Measurements from ENCODE around the gene SH3BP4. TPM values are rescaled to one million over a fixed set of nuclear protein-coding genes. Genes with fewer than 3 reads are reported as not detected.

The SH3BP4 gene
- total and polyA plus RNA-seq, 2 of the 8 experiments (the other 6 are each of a cell fraction or from before 2014, with no cell fraction given) = 28.3 to 35.4 TPM

- no peak overlapping the region for H3K14ac ChIP-seq (ENCODE audit: insufficient read length)
- no peak overlapping the region for H2BK15ac ChIP-seq (ENCODE audit: low read length)
- WGBS, 2 experiments (ENCODE audit: extremely low coverage in 1 of 2, insufficient coverage in 1 of 2, insufficient read length in 1 of 2, insufficient replicate concordance in 2 of 2, low coverage in 1 of 2, low lambda C conversion rate in 2 of 2, missing lambda C conversion rate in 1 of 2) = 87% methylated on average over 25 of the region's 25 CpGs; no CpG with 5 or more reads in 1 of the 2 experiments
- H3K36me3 ChIP-seq (ENCODE audit: control insufficient read depth in 2 of 4, insufficient read depth in 4 of 4, low read length in 3 of 4) = no peaks in the 10 kb centered on the region; a peak in 1 of 8 replicates
- no peak overlapping the region for H2AFZ ChIP-seq (ENCODE audit: low read length)
- no peak overlapping the region for H3K4me3 ChIP-seq (ENCODE audit: extremely low read depth in 1 of 4, insufficient read depth in 2 of 4, low read depth in 3 of 4, low read length in 4 of 4)
- no peak overlapping the region for H3K27ac ChIP-seq (ENCODE audit: low read depth, low read length)
- peaks cover 12 to 21% of the 10 kb centered on the region in 2 experiments for H4K20me1 ChIP-seq (replicated peaks in 1 of 2; ENCODE audit: control insufficient read depth in 1 of 2, insufficient read depth in 2 of 2, low read length in 2 of 2)
- H3K56ac ChIP-seq (replicated peaks; ENCODE audit: insufficient read length, low read depth, low read length) = no peak overlapping the region
- ChIA-PET CTCF (ENCODE audit: partially characterized antibody) (interaction anchor here (1.0 to 5.9 kb wide), 7 partner anchors 17 to 165 kb away, joined by 3 to 35 read pairs (median 4); no protein-coding TSS in a partner anchor), POLR2A (ENCODE audit: partially characterized antibody) (interaction anchor here (1.0 to 3.2 kb wide), 2 partner anchors 8 to 11 kb away, joined by 3 to 17 read pairs; no protein-coding TSS in a partner anchor)
- no peaks in the 10 kb centered on the region for H3K23me2 ChIP-seq (ENCODE audit: low read depth, low read length)
- H2BK5ac ChIP-seq (ENCODE audit: low read depth, low read length) = peak overlapping the region; percentile 60; the same call in 1 of the 2 replicates
- peaks cover 0 to 98% of the 10 kb centered on the region in 2 experiments; a peak in 2 of 4 replicates for H3K79me2 ChIP-seq (ENCODE audit: control insufficient read depth in 1 of 2, insufficient read depth in 2 of 2, low read length in 2 of 2)
- H4K8ac ChIP-seq (ENCODE audit: extremely low read depth, insufficient read depth, low read length) = no peak overlapping the region
- no peaks in the 10 kb centered on the region; a peak in 1 of 4 replicates for H3K9me3 ChIP-seq (ENCODE audit: insufficient read depth in 2 of 2, low read depth in 1 of 2, low read length in 1 of 2)
- H4K5ac ChIP-seq (ENCODE audit: insufficient read length, low read depth, low read length) = no peak overlapping the region
- TF ChIP-seq TAF7 (optimal IDR thresholded peaks at IDR 0.05; ENCODE audit: borderline replicate concordance, low read depth, low read length) = no peak
- no peak overlapping the region for H3K9ac ChIP-seq (replicated peaks in 1 of 4; ENCODE audit: extremely low read depth in 1 of 4, low read depth in 3 of 4, low read length in 3 of 4)
- peak overlapping the region; percentile 7 for H4K91ac ChIP-seq (replicated peaks; ENCODE audit: insufficient read length, low read length)
- H3K4me2 ChIP-seq (ENCODE audit: insufficient read depth in 1 of 2, low read depth in 2 of 2, low read length in 2 of 2) = no peak overlapping the region; a peak in 1 of 4 replicates
- no peak overlapping the region for H2BK120ac ChIP-seq (replicated peaks; ENCODE audit: low read depth, low read length)
- H3K23ac ChIP-seq (ENCODE audit: insufficient read length) = no peak overlapping the region
- H2BK20ac ChIP-seq (ENCODE audit: low read length) = no peak overlapping the region
- H3K18ac ChIP-seq (ENCODE audit: extremely low read depth, low read length) = peak overlapping the region; percentile 19; the same call in 1 of the 2 replicates
- H3K4me1 ChIP-seq (replicated peaks in 1 of 4; ENCODE audit: control insufficient read depth in 3 of 4, insufficient read depth in 4 of 4, low read length in 3 of 4) = peaks cover 5 to 48% (median 27%) of the 10 kb centered on the region in 4 experiments
- peaks cover 45% of the 10 kb centered on the region for H3K79me1 ChIP-seq (ENCODE audit: low read depth, low read length)
- H3K4ac ChIP-seq (replicated peaks; ENCODE audit: insufficient read length, low read depth, low read length) = no peak overlapping the region
- no peaks in the 10 kb centered on the region for H3K27me3 ChIP-seq (replicated peaks in 1 of 4; ENCODE audit: control insufficient read depth in 3 of 4, extremely low read depth in 1 of 4, insufficient read depth in 3 of 4, low read length in 3 of 4)
- DNase-seq (ENCODE audit: low read depth in 1 of 2, low spot score in 2 of 2) (no peak), FAIRE-seq (no peak)
- no peak overlapping the region for H2AK5ac ChIP-seq (ENCODE audit: low read depth, low read length)
- 0 out of 2 replicates have a peak overlapping the region, but pooled peaks have one; percentile 39 for H2BK12ac ChIP-seq (ENCODE audit: low read depth, low read length)
Observed at GRCh38 chr2:235007664-235008457, 56.0 kb downstream of the SH3BP4 start.
